Measurements from ENCODE around the gene KCNF1. TPM values are rescaled to one million over a fixed set of nuclear protein-coding genes. Genes with fewer than 3 reads are reported as not detected.

Gene KCNF1
- total and polyA plus RNA-seq, 2 of the 8 experiments (the other 6 are each of a cell fraction or from before 2014, with no cell fraction given), result 0.48 to 1.5 TPM

DNA sequence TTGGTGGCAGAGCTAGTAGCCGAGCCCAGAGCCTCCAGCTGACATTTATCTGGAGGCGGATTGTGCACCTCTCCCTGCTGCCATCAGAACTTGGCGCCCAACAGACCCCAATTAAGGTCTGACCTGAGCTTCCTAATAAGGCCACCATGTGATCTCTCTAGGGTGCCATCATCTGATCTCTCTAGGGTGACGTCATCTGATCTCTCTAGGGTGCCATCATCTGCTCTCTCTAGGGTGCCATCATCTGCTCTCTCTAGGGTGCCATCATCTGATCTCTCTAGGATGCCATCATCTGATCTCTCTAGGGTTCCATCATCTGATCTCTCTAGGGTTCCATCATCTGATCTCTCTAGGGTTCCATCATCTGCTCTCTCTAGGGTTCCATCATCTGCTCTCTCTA, 6.2 kb downstream of the KCNF1 start:
- Histone ChIP-seq H3K18ac (ENCODE audit: extremely low read depth, low read length) (no peak overlapping the region), H2AK5ac (ENCODE audit: low read depth, low read length) (no peak overlapping the region), H3K9me3 (ENCODE audit: insufficient read depth in 2 of 2, low read depth in 1 of 2, low read length in 1 of 2) (peaks cover 0 to under 1% of the 10 kb centered on the region in 2 experiments; a peak in 1 of 4 replicates), H3K14ac (ENCODE audit: insufficient read length) (no peak overlapping the region), H3K56ac (replicated peaks; ENCODE audit: insufficient read length, low read depth, low read length) (no peak overlapping the region), H3K27me3 (replicated peaks in 1 of 4; ENCODE audit: control insufficient read depth in 3 of 4, extremely low read depth in 1 of 4, insufficient read depth in 3 of 4, low read length in 3 of 4) (peaks cover 3 to 20% (median 11%) of the 10 kb centered on the region in 4 experiments; a peak in 6 of 7 replicates), H3K23me2 (ENCODE audit: low read depth, low read length) (no peaks in the 10 kb centered on the region), H3K4ac (replicated peaks; ENCODE audit: insufficient read length, low read depth, low read length) (no peak overlapping the region), H2BK20ac (ENCODE audit: low read length) (no peak overlapping the region), H4K8ac (ENCODE audit: extremely low read depth, insufficient read depth, low read length) (no peak overlapping the region), H2AFZ (ENCODE audit: low read length) (no peak overlapping the region), H3K23ac (ENCODE audit: insufficient read length) (no peak overlapping the region), H3K4me2 (ENCODE audit: insufficient read depth in 1 of 2, low read depth in 2 of 2, low read length in 2 of 2) (no peak overlapping the region), H3K4me3 (ENCODE audit: extremely low read depth in 1 of 4, insufficient read depth in 2 of 4, low read depth in 3 of 4, low read length in 4 of 4) (no peak overlapping the region), H3K27ac (ENCODE audit: low read depth, low read length) (no peak overlapping the region), H2BK15ac (ENCODE audit: low read length) (no peak overlapping the region), H3K79me1 (ENCODE audit: low read depth, low read length) (no peaks in the 10 kb centered on the region), H2BK12ac (ENCODE audit: low read depth, low read length) (no peak overlapping the region), H3K4me1 (replicated peaks in 1 of 4; ENCODE audit: control insufficient read depth in 3 of 4, insufficient read depth in 4 of 4, low read length in 3 of 4) (peaks cover 0 to 28% (median 19%) of the 10 kb centered on the region in 4 experiments; a peak in 6 of 7 replicates), H4K20me1 (replicated peaks in 1 of 2; ENCODE audit: control insufficient read depth in 1 of 2, insufficient read depth in 2 of 2, low read length in 2 of 2) (peaks cover 0 to 3% of the 10 kb centered on the region in 2 experiments), H3K9ac (replicated peaks in 1 of 4; ENCODE audit: extremely low read depth in 1 of 4, low read depth in 3 of 4, low read length in 3 of 4) (no peak overlapping the region), H4K91ac (replicated peaks; ENCODE audit: insufficient read length, low read length) (no peak overlapping the region), H3K79me2 (ENCODE audit: control insufficient read depth in 1 of 2, insufficient read depth in 2 of 2, low read length in 2 of 2) (no peaks in the 10 kb centered on the region), H2BK120ac (replicated peaks; ENCODE audit: low read depth, low read length) (no peak overlapping the region), H2BK5ac (ENCODE audit: low read depth, low read length) (no peak overlapping the region), H4K5ac (ENCODE audit: insufficient read length, low read depth, low read length) (no peak overlapping the region), H3K36me3 (ENCODE audit: control insufficient read depth in 2 of 4, insufficient read depth in 4 of 4, low read length in 3 of 4) (no peaks in the 10 kb centered on the region; a peak in 1 of 8 replicates)
- FAIRE-seq (no peak), DNase-seq (ENCODE audit: low read depth in 1 of 2, low spot score in 2 of 2) (no peak)
- ChIA-PET CTCF (ENCODE audit: partially characterized antibody) (interaction anchor here (0.7 to 13.4 kb wide), 5 partner anchors 18 to 204 kb away, joined by 3 to 234 read pairs (median 4); no protein-coding TSS in a partner anchor), POLR2A (ENCODE audit: partially characterized antibody) (no interaction called here)
- WGBS, 2 experiments (ENCODE audit: extremely low coverage in 1 of 2, insufficient coverage in 1 of 2, insufficient read length in 1 of 2, insufficient replicate concordance in 2 of 2, low coverage in 1 of 2, low lambda C conversion rate in 2 of 2, missing lambda C conversion rate in 1 of 2), result 100% methylated on average over 4 of the region's 4 CpGs; no CpG with 5 or more reads in 1 of the 2 experiments
- TF ChIP-seq NRF1 (IDR thresholded peaks at IDR 0.05; ENCODE audit: low read depth, low read length), result no peak
- no peak for TF ChIP-seq RXRA (IDR thresholded peaks at IDR 0.05; ENCODE audit: insufficient read depth, low read depth, low read length)
- TF ChIP-seq RAD21 (IDR thresholded peaks at IDR 0.05 in 1 of 2, conservative IDR thresholded peaks at IDR 0.05 in 1 of 2; ENCODE audit: low read depth in 2 of 2, low read length in 2 of 2), result no peak
- no peak for TF ChIP-seq POLR2A (IDR thresholded peaks at IDR 0.05; ENCODE audit: control extremely low read depth in 1 of 2, low read depth in 2 of 2, low read length in 2 of 2)
- no peak for TF ChIP-seq HDAC6 (IDR thresholded peaks at IDR 0.05; ENCODE audit: low read depth, low read length)
- TF ChIP-seq SP1 (IDR thresholded peaks at IDR 0.05; ENCODE audit: low read depth, low read length), result no peak
- TF ChIP-seq RNF2 (IDR thresholded peaks at IDR 0.05; ENCODE audit: borderline replicate concordance, low read depth, low read length, missing control alignments, poor library complexity, severe bottlenecking), result no peak
- no peak for TF ChIP-seq EP300 (IDR thresholded peaks at IDR 0.05; ENCODE audit: borderline replicate concordance in 1 of 2, low read depth in 2 of 2, low read length in 2 of 2)
- no peak for TF ChIP-seq RBBP5 (IDR thresholded peaks at IDR 0.05; ENCODE audit: borderline replicate concordance, low read depth, low read length)
- no peak for TF ChIP-seq EGR1 (IDR thresholded peaks at IDR 0.05; ENCODE audit: borderline replicate concordance, low read depth, low read length)
- TF ChIP-seq SP4 (IDR thresholded peaks at IDR 0.05; ENCODE audit: low read length), result no peak
- no peak for TF ChIP-seq TCF12 (IDR thresholded peaks at IDR 0.05; ENCODE audit: low read depth, low read length)
- TF ChIP-seq FOSL1 (IDR thresholded peaks at IDR 0.05; ENCODE audit: insufficient read depth, low read depth, low read length), result no peak
- no peak for TF ChIP-seq NANOG (IDR thresholded peaks at IDR 0.05; ENCODE audit: insufficient read depth, low read depth, low read length, poor library complexity, severe bottlenecking)
